ENCODE results near the gene FHL1.

The FHL1 gene

DNA sequence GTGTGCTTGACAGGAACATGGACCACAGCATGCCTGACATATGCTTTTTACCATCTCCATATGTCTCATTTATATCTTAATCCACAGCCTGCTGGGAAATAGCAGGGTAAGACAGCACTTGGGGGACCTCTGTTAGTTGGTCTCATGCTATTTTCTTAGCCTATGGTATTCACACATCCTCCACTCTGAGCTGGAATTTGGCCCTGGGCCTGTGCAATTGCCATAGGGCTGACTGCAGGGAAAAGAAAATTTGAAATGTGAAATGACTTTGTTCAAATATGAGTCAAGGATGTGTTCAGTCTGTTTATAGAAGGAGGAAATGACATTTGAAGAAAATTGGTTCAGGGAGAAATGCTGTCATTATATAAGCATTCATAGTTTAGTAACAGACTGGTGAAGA is 113.4 kb downstream of the FHL1 start:
- FAIRE-seq: no peak

All from colon (tissue), 2 donors.